H1 (cell line): ENCODE data around the gene ANKRD65.
"Not testable (repeated sequence)": the region's sequence is repeated elsewhere in the genome, so short reads cannot be mapped to it uniquely, and the experiment has no call there.

ENCODE experiments used
- EP300 ChIP-seq, 2 experiments: IDR thresholded peaks; 1 replicate in 1 of 2; 2 replicates in 1 of 2; pipeline ENCODE4 v1.6.1; 2011 to 2012; ENCODE audit warnings: low read depth in 2 of 2, low read length in 2 of 2, mild to moderate bottlenecking in 2 of 2, borderline replicate concordance in 1 of 2, inconsistent platforms in 1 of 2, moderate library complexity in 1 of 2
- EZH2 ChIP-seq: fragments of 200-600 bp; sonication (generic); IDR thresholded peaks from 2 replicates; pipeline ENCODE4 v1.7.1; 2012; ENCODE audit warnings: low read depth, mild to moderate bottlenecking, moderate library complexity, low read length, inconsistent platforms; ENCODE audit not compliant: severe bottlenecking
- GABPA ChIP-seq: IDR thresholded peaks from 2 replicates; pipeline ENCODE4 v1.6.1; 2011; ENCODE audit warnings: mild to moderate bottlenecking, low read length, moderate library complexity, borderline replicate concordance; ENCODE audit not compliant: insufficient read depth
- PHF8 ChIP-seq: fragments of 200-600 bp; sonication (generic); conservative IDR thresholded peaks from 2 replicates; pipeline ENCODE4 v1.7.1; 2012; ENCODE audit warnings: low read depth, mild to moderate bottlenecking, inconsistent platforms, low read length, moderate library complexity
- POLR2A ChIP-seq, 2 experiments: IDR thresholded peaks; 1 replicate in 1 of 2; 2 replicates in 1 of 2; pipeline ENCODE4 v1.6.1; 2011; ENCODE audit warnings: low read depth in 2 of 2, low read length in 2 of 2, mild to moderate bottlenecking in 2 of 2; ENCODE audit errors: control extremely low read depth in 1 of 2
- POLR2AphosphoS5 ChIP-seq: IDR thresholded peaks from 2 replicates; pipeline ENCODE4 v1.6.1; 2011; ENCODE audit warnings: low read depth, low read length
- TCF12 ChIP-seq: IDR thresholded peaks from 2 replicates; pipeline ENCODE4 v1.6.1; 2011; ENCODE audit warnings: low read depth, mild to moderate bottlenecking, low read length
- YY1 ChIP-seq: IDR thresholded peaks from 2 replicates; pipeline ENCODE4 v1.6.1; 2011; ENCODE audit warnings: low read depth, mild to moderate bottlenecking, low read length
- ZNF274 ChIP-seq: IDR thresholded peaks from 2 replicates; pipeline ENCODE4 v1.7.0; 2012; ENCODE audit warnings: low read length, borderline replicate concordance; ENCODE audit errors: extremely low read depth
- TF ChIP-seq, protein P1 (sequence below), 3 experiments: IDR thresholded peaks; 1 replicate in 2 of 3; 2 replicates in 1 of 3; pipeline versions ENCODE4 v1.5.1 to v1.6.1; 2011; ENCODE audit warnings: low read length in 3 of 3, mild to moderate bottlenecking in 3 of 3, inconsistent platforms in 2 of 3, low read depth in 1 of 3, moderate library complexity in 1 of 3; ENCODE audit not compliant: insufficient read depth in 1 of 3; ENCODE audit errors: control extremely low read depth in 1 of 3
- TF ChIP-seq, protein P2 (sequence below): IDR thresholded peaks from 2 replicates; pipeline ENCODE4 v1.6.1; 2011; ENCODE audit warnings: low read depth, mild to moderate bottlenecking, low read length; ENCODE audit not compliant: insufficient read depth
- TF ChIP-seq, protein P3 (sequence below): IDR thresholded peaks from 2 replicates; pipeline ENCODE4 v1.6.1; 2011; ENCODE audit warnings: low read length, improper control_type of control experiment

DNA sequence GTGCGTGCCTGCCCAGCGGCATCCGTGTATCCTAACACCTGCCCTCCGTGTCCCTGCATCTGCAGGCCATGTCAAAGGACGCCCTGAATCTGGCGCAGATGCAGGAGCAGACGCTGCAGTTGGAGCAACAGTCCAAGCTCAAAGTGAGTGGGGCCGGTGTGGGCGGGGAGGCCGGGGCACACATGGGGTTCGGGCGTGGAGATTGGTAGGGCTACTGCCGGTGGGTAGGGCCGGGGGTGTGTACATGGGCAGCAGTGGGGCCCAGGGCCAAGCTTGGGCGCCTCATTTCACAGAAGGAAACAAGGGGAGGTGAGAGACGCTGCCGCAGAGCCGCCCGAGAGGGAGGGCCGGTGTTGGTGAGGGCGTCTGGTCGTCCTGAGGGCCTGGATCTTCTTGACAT, 29.5 kb upstream of the ANKRD65 start:
- TF ChIP-seq, protein P1, sequence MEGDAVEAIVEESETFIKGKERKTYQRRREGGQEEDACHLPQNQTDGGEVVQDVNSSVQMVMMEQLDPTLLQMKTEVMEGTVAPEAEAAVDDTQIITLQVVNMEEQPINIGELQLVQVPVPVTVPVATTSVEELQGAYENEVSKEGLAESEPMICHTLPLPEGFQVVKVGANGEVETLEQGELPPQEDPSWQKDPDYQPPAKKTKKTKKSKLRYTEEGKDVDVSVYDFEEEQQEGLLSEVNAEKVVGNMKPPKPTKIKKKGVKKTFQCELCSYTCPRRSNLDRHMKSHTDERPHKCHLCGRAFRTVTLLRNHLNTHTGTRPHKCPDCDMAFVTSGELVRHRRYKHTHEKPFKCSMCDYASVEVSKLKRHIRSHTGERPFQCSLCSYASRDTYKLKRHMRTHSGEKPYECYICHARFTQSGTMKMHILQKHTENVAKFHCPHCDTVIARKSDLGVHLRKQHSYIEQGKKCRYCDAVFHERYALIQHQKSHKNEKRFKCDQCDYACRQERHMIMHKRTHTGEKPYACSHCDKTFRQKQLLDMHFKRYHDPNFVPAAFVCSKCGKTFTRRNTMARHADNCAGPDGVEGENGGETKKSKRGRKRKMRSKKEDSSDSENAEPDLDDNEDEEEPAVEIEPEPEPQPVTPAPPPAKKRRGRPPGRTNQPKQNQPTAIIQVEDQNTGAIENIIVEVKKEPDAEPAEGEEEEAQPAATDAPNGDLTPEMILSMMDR (IDR thresholded peaks at IDR 0.05; ENCODE audit: control extremely low read depth in 1 of 3, insufficient read depth in 1 of 3, low read depth in 1 of 3, low read length in 3 of 3), result not testable (repeated sequence)
- TF ChIP-seq POLR2A (IDR thresholded peaks at IDR 0.05; ENCODE audit: control extremely low read depth in 1 of 2, low read depth in 2 of 2, low read length in 2 of 2); POLR2AphosphoS5; ZNF274; EP300 (IDR thresholded peaks at IDR 0.05; ENCODE audit: borderline replicate concordance in 1 of 2, low read depth in 2 of 2, low read length in 2 of 2); EZH2; PHF8; TCF12; GABPA; YY1: not testable (repeated sequence)
- TF ChIP-seq, protein P2, sequence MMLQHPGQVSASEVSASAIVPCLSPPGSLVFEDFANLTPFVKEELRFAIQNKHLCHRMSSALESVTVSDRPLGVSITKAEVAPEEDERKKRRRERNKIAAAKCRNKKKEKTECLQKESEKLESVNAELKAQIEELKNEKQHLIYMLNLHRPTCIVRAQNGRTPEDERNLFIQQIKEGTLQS, result not testable (repeated sequence)
- TF ChIP-seq, protein P3, sequence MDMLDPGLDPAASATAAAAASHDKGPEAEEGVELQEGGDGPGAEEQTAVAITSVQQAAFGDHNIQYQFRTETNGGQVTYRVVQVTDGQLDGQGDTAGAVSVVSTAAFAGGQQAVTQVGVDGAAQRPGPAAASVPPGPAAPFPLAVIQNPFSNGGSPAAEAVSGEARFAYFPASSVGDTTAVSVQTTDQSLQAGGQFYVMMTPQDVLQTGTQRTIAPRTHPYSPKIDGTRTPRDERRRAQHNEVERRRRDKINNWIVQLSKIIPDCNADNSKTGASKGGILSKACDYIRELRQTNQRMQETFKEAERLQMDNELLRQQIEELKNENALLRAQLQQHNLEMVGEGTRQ, result not testable (repeated sequence)
